Measurements from ENCODE around the gene SLC43A3.

DNA sequence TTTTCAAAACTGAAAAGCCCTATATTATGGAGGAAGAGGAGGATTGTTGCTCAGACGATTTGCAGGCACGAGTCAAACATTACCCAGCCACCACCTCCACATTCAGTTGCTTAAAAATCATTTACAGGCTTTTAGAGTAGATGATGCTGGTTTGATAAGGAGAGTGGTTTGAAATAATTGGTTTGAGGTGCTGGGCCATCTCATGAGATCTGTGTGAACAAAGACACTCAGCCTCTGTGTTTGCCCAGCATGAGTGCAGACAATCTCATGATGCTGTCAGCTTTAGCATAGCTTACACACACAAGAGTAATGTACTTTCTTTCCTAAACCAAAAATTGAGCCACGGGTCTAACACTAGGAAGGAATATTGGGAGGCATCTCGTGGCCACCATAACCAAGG is 4.3 kb downstream of the SLC43A3 start:
- TF ChIP-seq, protein P1, sequence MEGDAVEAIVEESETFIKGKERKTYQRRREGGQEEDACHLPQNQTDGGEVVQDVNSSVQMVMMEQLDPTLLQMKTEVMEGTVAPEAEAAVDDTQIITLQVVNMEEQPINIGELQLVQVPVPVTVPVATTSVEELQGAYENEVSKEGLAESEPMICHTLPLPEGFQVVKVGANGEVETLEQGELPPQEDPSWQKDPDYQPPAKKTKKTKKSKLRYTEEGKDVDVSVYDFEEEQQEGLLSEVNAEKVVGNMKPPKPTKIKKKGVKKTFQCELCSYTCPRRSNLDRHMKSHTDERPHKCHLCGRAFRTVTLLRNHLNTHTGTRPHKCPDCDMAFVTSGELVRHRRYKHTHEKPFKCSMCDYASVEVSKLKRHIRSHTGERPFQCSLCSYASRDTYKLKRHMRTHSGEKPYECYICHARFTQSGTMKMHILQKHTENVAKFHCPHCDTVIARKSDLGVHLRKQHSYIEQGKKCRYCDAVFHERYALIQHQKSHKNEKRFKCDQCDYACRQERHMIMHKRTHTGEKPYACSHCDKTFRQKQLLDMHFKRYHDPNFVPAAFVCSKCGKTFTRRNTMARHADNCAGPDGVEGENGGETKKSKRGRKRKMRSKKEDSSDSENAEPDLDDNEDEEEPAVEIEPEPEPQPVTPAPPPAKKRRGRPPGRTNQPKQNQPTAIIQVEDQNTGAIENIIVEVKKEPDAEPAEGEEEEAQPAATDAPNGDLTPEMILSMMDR (IDR thresholded peaks at IDR 0.05; ENCODE audit: poor library complexity), result no peak
- no peak for TF ChIP-seq EZH2phosphoT487 (IDR thresholded peaks at IDR 0.05; ENCODE audit: low read depth, severe bottlenecking, unreplicated experiment)
- TF ChIP-seq EZH2 (IDR thresholded peaks at IDR 0.05; ENCODE audit: borderline replicate concordance), result no peak

Data from hepatocyte (in vitro differentiated cells).